ENCODE results near the gene SCGN.

DNA sequence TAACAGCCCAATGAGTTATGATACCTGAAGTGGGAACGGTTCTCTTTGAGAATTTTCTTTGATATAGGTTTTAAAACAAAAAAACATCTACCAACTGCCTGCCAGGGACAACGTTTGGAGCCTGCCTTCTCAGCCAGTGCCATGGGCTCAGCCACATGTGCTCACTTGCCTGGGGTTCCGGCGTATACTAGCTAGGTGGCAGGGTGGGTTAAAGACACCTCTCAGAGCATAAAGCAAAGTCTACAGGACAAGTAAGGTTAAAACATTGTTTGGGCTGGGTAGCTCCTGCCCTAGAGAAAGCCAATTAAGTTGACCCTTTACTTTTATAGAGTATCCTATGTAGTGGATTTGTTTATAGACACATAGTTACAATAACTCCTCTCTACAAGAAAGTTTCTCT lies 38.0 kb upstream of the SCGN start:
- no peak for TF ChIP-seq CTCF (IDR thresholded peaks at IDR 0.05)
- TF ChIP-seq POLR2A (IDR thresholded peaks at IDR 0.05) = no peak
- TF ChIP-seq POLR2AphosphoS5 (IDR thresholded peaks at IDR 0.05) = no peak

All from upper lobe of left lung (tissue), 4 donors.